NCI-H1694 (cell line): Measurements from ENCODE around the gene KRTAP19-4.
"Not testable (repeated sequence)": the region's sequence is repeated elsewhere in the genome, so short reads cannot be mapped to it uniquely, and the experiment has no call there.

ENCODE experiments used
- DNase-seq: peaks from one replicate; lab custom pipeline; 2025; lab: John Stamatoyannopoulos, UW

Gene KRTAP19-4

GRCh38 chr21:30497065-30497464 lies at the start of gene KRTAP19-4:
Gene KRTAP19-4, minus strand, starts transcription at chr21:30497165. Its CDS starts 55 bp downstream, at chr21:30497110.
- no peak for DNase-seq

DNA sequence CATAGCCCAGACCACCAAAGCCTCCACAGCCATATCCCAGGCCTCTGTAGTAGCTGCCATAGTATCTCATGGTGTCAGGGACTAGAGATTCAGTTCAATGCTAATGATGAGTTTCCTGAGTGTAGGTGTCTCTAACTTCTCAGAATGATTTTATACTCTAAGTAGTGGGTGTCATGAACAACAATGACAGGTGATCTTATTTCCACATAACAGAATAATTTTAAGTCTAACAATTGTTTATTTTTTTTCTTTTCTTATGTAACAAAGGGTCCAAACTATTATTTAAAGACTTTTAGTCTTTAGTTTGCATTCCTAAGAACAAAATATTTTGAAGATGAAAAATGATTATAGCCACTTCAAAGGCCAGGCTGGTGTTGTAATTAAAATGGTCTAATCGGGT lies 44.8 kb upstream of the KRTAP19-4 start, which contains the start of gene KRTAP19-6:
TSS of gene KRTAP19-6 (minus strand) at position 101 of the 400 bp plus-strand sequence. CDS start at position 70, 31 bp downstream.
- DNase-seq, result no peak

- no peak for DNase-seq
These were observed 21.9 kb upstream of the KRTAP19-4 start for GRCh38 chr21:30518876-30519275.

DNA sequence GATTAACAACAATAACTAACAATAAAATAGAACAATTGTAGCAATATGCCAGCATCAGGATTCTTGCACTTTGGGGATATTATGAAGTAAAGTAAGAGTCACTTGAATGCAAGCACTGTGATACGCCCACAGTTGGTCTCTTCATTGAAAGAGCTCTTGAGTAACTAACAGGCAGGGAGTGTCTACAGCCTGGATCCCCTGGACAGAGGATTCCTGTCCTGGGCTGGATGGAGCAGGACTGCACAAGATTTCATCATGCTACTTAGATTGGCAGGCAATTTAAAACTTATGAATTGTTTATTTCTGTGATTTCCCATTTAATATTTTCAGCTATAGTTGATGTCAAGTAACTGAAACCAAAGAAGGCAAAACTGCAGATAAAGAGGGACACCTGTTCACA lies 18.7 kb upstream of the KRTAP19-4 start:
- no peak for DNase-seq

DNA sequence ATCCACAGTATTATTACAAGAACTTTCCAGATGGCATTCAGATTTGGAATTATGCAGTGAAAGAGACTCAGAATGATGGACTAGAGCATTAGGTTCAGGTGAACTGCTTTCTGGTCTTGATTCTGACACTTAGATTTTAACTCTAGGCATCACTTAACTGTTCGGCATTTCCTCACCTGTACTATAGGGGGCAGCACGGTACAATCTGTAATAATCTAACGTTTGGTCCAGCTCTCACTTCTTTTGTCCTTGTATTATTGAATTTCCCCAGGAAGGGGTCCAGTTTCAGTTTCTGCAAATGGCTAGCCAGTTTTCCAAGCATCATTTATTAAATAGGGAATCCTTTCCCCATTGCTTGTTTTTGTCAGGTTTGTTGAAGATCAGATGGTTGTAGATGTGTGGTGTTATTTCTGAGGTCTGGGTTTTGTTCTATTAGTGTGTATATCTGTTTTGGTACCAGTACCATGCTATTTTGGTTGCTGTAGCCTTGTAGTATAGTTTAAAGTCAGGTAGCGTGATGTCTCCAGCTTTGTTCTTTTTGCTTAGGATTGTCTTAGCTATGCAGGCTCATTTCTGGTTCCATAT lies 8.7 kb upstream of the KRTAP19-4 start:
- DNase-seq, result not testable (repeated sequence)

- DNase-seq, result no peak
These were observed 5.1 kb upstream of the KRTAP19-4 start, which contains the start of gene KRTAP19-5 for GRCh38 chr21:30502041-30502440. Gene KRTAP19-5, minus strand, starts transcription at chr21:30502141. Its CDS starts 51 bp downstream, at chr21:30502090.

DNA sequence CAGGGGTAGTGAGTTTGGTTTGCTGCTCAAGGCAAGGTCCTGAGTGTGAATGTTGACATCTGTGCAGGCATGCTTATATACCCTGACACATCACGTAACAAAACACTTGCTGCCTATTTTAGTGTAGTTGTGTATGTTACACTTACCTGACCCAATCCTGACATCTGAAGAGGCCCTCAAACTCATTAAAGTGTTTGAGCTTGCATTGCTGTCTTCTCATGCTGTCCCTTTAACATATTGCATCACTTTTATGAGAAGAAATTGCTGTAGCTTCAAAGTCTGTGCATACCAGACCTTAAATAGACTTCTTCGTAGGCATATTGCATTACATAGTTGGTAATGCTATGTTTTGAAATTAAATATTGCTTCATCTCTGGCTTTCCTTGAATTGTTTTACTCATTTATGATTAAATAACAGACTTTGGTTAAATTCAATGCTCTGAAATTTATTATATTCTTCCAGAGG lies 5.0 kb downstream of the KRTAP19-4 start, which contains the start of gene KRTAP19-3:
TSS of gene KRTAP19-3 (minus strand) at position 51 of the 466 bp plus-strand sequence. CDS start 56 bp downstream, outside the sequence.
- no peak for DNase-seq

- no peak for DNase-seq
These were observed 9.6 kb downstream of the KRTAP19-4 start, which contains the start of gene KRTAP19-2 for GRCh38 chr21:30487336-30487735. Gene KRTAP19-2, minus strand, starts transcription at chr21:30487436. Its CDS starts 88 bp downstream, at chr21:30487348.

DNA sequence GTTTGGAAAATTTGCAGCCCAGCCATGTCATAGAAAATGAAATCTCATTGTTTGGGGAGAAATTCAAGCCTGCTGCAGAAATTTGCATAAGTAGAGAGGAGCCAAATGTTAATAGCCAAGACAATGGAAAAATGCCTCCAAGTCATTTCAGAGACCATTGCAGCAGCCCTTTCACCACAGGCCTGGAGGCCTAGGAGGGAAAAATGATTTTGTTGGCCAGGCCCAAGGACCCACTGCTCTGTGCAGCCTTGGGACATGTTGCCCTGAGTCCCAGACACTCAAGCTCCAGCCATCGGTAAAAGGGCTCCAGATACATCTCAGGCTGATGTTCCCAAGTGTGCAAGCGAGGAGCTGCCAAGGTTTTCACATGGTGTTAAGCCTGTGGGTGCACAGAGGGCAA lies 10.8 kb downstream of the KRTAP19-4 start:
- DNase-seq, result no peak

DNA sequence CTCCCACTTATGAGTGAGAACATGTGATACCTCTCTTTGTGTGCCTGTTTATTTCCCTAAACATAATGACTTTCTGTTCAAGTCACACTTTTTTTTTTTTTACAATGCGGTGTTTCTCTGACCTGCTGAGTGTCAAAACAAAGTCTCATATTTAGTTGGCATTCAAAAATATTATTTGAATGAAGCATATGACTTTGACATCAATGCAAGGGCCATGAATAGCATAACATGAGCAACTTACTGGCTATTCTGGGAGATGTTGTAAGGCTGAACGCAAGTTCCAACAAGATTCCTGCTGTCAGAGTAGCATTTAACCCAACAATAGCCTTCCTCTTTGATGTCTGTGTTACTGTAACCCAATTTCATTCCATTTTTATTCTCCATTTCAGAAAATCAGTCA lies 14.8 kb downstream of the KRTAP19-4 start:
- DNase-seq, result no peak

DNA sequence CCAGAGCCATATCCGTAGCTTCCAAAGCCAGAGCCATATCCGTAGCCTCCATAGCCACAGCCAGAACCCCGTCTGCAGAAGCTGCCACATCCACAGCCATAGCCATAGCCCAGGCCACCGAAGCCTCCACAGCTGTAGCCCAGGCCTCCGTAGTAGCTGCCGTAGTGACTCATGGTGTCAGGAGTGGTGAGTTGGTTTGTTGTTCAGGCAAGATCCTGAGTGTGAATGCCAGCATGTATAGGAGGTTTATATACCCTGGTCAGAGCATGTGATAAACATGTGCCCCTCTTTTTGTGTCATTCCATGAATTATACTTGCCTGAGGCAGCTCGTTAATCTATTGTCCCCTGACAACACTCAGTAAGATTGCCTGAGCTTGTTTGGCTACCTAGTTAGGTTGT lies 16.8 kb downstream of the KRTAP19-4 start, which contains the start of gene KRTAP19-1:
TSS of gene KRTAP19-1 (minus strand) at position 223 of the 400 bp plus-strand sequence. CDS start at position 173, 50 bp downstream.
- DNase-seq, result no peak

- DNase-seq, result no peak
These were observed 17.7 kb downstream of the KRTAP19-4 start for GRCh38 chr21:30479259-30479658.

DNA sequence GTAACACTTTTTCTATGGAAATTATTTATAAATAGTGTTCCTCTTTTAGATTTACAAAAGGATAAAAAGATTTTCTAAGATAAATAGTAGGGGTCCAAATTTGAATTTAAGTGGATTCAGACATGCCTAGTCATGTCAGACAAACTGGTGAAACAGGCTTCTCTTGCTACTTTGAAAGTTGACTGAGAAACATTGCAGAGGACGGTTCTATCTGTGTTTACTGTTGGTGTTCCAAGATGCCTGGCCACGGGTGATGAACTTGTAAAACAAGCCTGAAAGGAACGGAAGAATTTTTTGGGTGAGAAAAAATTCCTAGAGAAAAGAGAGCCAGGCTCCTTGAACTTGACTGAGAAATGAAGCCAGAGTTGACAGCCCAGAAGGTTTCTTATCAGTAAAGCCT lies 19.0 kb downstream of the KRTAP19-4 start:
- DNase-seq, result no peak

DNA sequence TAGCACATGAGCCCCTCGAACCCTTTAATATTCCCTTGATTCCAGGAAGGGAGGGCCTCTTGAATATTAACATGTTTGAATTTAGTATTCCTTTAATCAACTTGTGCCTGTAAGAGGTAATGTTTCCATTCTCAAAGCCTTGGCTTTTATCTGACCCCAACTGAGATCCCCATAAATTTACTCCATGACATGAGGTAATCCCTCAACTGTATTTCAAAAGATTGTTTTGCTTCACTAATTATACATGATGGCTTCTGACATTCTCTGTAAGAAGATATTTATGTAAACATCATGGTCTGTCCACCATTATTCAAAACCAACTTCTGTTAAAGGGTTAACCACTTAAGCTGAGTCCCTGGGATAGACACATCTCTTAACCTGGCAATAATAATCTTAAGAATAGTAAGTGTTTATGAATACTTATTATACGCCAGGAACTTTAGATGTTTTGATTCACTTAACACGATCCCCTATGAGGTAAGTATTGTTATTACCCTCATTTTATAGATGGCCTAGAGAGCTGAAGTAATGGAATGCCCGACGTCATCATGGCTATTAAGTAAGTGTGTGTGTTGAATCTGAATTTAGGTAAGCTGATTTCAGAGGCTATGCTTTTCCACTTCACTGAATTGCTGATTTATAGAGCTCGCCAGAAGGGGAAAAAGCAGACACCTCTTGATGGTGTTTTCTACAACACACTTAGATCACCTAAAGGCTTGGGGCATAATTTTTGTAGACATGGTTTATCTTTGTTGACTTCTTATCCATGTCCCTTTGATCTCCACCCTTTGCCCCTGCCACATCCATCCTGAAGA lies 27.9 kb downstream of the KRTAP19-4 start:
- no peak for DNase-seq

DNA sequence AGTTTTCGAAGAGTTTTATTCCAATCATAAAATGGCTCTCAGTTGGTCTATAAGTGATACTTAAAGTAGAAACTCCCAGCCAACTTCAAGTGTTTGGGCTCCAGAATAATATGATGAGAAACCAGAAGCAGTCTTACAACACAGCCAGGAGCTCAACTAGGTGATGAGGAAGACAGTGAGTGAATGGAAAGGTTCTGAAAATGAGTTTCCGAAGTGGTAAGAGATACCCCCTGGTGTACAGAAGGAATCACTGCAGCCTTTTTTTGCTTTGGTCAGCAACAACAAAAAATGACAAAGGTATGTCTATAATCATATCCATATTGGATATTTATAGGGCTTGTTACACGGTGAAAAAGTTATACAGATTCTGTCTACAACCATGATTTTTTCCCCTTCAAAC lies 33.3 kb downstream of the KRTAP19-4 start:
- no peak for DNase-seq

- no peak for DNase-seq
These were observed 48.5 kb downstream of the KRTAP19-4 start for GRCh38 chr21:30448514-30448913.

GRCh38 chr21:30447056-30447455 lies 49.9 kb downstream of the KRTAP19-4 start:
- no peak for DNase-seq
